Measurements from ENCODE around the gene SLC22A23. TPM values are rescaled to one million over a fixed set of nuclear protein-coding genes. Genes with fewer than 3 reads are reported as not detected.

Gene SLC22A23
- total RNA-seq, 1 donor from 2014 or later, result 14.6 TPM

GRCh38 chr6:3260296-3260695 lies 196.6 kb downstream of the SLC22A23 start:
- H3K4me3 Mint-ChIP-seq, result peak overlapping the region; percentile 68
- H3K27ac Mint-ChIP-seq (ENCODE audit: unreplicated experiment), result no peak overlapping the region
- peaks cover 35% of the 10 kb centered on the region for H3K4me1 Mint-ChIP-seq
- peaks cover 3% of the 10 kb centered on the region for H3K27me3 Mint-ChIP-seq (ENCODE audit: low read depth)
- no peaks in the 10 kb centered on the region for H3K9me3 Mint-ChIP-seq
- peaks cover 2% of the 10 kb centered on the region for H3K36me3 Mint-ChIP-seq (ENCODE audit: low read depth)
- TF ChIP-seq CTCF (conservative IDR thresholded peaks at IDR 0.05), result no peak
- DNase-seq (ENCODE audit: low read depth, low spot score), result no peak

- DNase-seq (ENCODE audit: low read depth, low spot score), result no peak
- peaks cover 3% of the 10 kb centered on the region for H3K27me3 Mint-ChIP-seq (ENCODE audit: low read depth)
- H3K27ac Mint-ChIP-seq (ENCODE audit: unreplicated experiment), result peak overlapping the region; percentile 95
- TF ChIP-seq CTCF (conservative IDR thresholded peaks at IDR 0.05), result no peak
- H3K9me3 Mint-ChIP-seq, result no peaks in the 10 kb centered on the region
- peak overlapping the region; percentile 94 for H3K4me3 Mint-ChIP-seq
- H3K4me1 Mint-ChIP-seq, result peaks cover 35% of the 10 kb centered on the region
- H3K36me3 Mint-ChIP-seq (ENCODE audit: low read depth), result peaks cover 9% of the 10 kb centered on the region
Observed at GRCh38 chr6:3259491-3259958, 197.3 kb downstream of the SLC22A23 start.

GRCh38 chr6:3258720-3259490 lies 197.9 kb downstream of the SLC22A23 start, which contains the start of gene PSMG4:
Gene PSMG4, plus strand, starts transcription at chr6:3258947. Its CDS starts 76 bp downstream, at chr6:3259023.
- Mint-ChIP-seq H3K9me3 (peaks cover 3% of the 10 kb centered on the region), H3K4me1 (peaks cover 35% of the 10 kb centered on the region), H3K27me3 (ENCODE audit: low read depth) (peaks cover 3% of the 10 kb centered on the region), H3K27ac (ENCODE audit: unreplicated experiment) (peak within 1 kb of the TSS; percentile 95), H3K4me3 (peak within 1 kb of the TSS; percentile 94), H3K36me3 (ENCODE audit: low read depth) (peaks cover 14% of the 10 kb centered on the region)
- TF ChIP-seq CTCF (conservative IDR thresholded peaks at IDR 0.05), result peak; percentile 19
- DNase-seq (ENCODE audit: low read depth, low spot score), result peak; percentile 99

- H3K4me3 Mint-ChIP-seq, result peak overlapping the region; percentile 82
- peaks cover 14% of the 10 kb centered on the region for H3K36me3 Mint-ChIP-seq (ENCODE audit: low read depth)
- no peak for TF ChIP-seq CTCF (conservative IDR thresholded peaks at IDR 0.05)
- DNase-seq (ENCODE audit: low read depth, low spot score), result no peak
- H3K9me3 Mint-ChIP-seq, result peaks cover 3% of the 10 kb centered on the region
- peaks cover 3% of the 10 kb centered on the region for H3K27me3 Mint-ChIP-seq (ENCODE audit: low read depth)
- H3K4me1 Mint-ChIP-seq, result peaks cover 32% of the 10 kb centered on the region
- H3K27ac Mint-ChIP-seq (ENCODE audit: unreplicated experiment), result no peak overlapping the region
Observed at GRCh38 chr6:3258201-3258600, 198.6 kb downstream of the SLC22A23 start.

GRCh38 chr6:3253597-3253961 lies 203.3 kb downstream of the SLC22A23 start:
- peaks cover 26% of the 10 kb centered on the region for H3K4me1 Mint-ChIP-seq
- H3K4me3 Mint-ChIP-seq, result no peak overlapping the region
- no peak for DNase-seq (ENCODE audit: low read depth, low spot score)
- H3K36me3 Mint-ChIP-seq (ENCODE audit: low read depth), result peaks cover 17% of the 10 kb centered on the region
- H3K27me3 Mint-ChIP-seq (ENCODE audit: low read depth), result peaks cover 6% of the 10 kb centered on the region
- peaks cover 3% of the 10 kb centered on the region for H3K9me3 Mint-ChIP-seq
- no peak overlapping the region for H3K27ac Mint-ChIP-seq (ENCODE audit: unreplicated experiment)
- no peak for TF ChIP-seq CTCF (conservative IDR thresholded peaks at IDR 0.05)
